GM23338 (cell line): Measurements from ENCODE around the gene RFNG. TPM values are rescaled to one million over a fixed set of nuclear protein-coding genes. Genes with fewer than 3 reads are reported as not detected.

ENCODE experiments used
- ATAC-seq: fragments of 200-7000 bp; cut with Tn5 transposase; 3 replicates; pipeline ENCODE4 v1.9.1; 2020
- DNase-seq: peaks from one replicate; pipeline ENCODE4 v3.0.0-alpha.2; 2015; ENCODE audit warnings: low spot score
- H2AFZ ChIP-seq: fragments of 200-600 bp; sonication (generic); 2 replicates; pipeline ENCODE4 v1.8.0; 2016; ENCODE audit warnings: antibody characterized with exemption, mild to moderate bottlenecking, moderate library complexity
- H3F3A ChIP-seq: fragments of 200-600 bp; sonication (generic); replicated peaks from 2 replicates; pipeline ENCODE4 v1.8.0; 2017; ENCODE audit warnings: antibody characterized with exemption, mixed run types, low read depth
- H3K27ac ChIP-seq: fragments of 200-600 bp; sonication (generic); 2 replicates; pipeline ENCODE4 v1.6.1; 2016; ENCODE audit warnings: low read depth
- H3K27me3 ChIP-seq: fragments of 200-600 bp; sonication (generic); 2 replicates; pipeline ENCODE4 v1.8.0; 2016; ENCODE audit warnings: mild to moderate bottlenecking, mixed run types, moderate library complexity; ENCODE audit not compliant: insufficient read depth
- H3K36me3 ChIP-seq: fragments of 200-600 bp; sonication (generic); 2 replicates; pipeline ENCODE4 v1.8.0; 2016; ENCODE audit warnings: mild to moderate bottlenecking; ENCODE audit not compliant: insufficient read depth
- H3K4me1 ChIP-seq: fragments of 200-600 bp; sonication (generic); 2 replicates; pipeline ENCODE4 v1.8.0; 2016; ENCODE audit warnings: mild to moderate bottlenecking, moderate library complexity; ENCODE audit not compliant: insufficient read depth
- H3K4me2 ChIP-seq: fragments of 200-600 bp; sonication (generic); 2 replicates; pipeline ENCODE4 v1.7.1; 2017; ENCODE audit warnings: mixed run types
- H3K4me3 ChIP-seq: fragments of 200-600 bp; sonication (generic); 2 replicates; pipeline ENCODE4 v1.6.1; 2016; ENCODE audit warnings: mixed run types
- H3K79me2 ChIP-seq: fragments of 200-600 bp; sonication (generic); replicated peaks from 2 replicates; pipeline ENCODE4 v1.8.0; 2017; ENCODE audit warnings: mild to moderate bottlenecking; ENCODE audit not compliant: insufficient read depth
- H3K9me2 ChIP-seq: fragments of 200-600 bp; sonication (generic); 2 replicates; pipeline ENCODE4 v1.8.0; 2017; ENCODE audit not compliant: insufficient read depth
- H4K20me1 ChIP-seq: fragments of 200-600 bp; sonication (generic); replicated peaks from 2 replicates; pipeline ENCODE4 v1.8.0; 2017; ENCODE audit warnings: mild to moderate bottlenecking; ENCODE audit not compliant: insufficient read depth
- H3K27ac Mint-ChIP-seq: 2 replicates; pipeline ENCODE4 v1.8.0; 2020; ENCODE audit warnings: inconsistent platforms, mild to moderate bottlenecking, moderate library complexity, mixed read lengths
- H3K27me3 Mint-ChIP-seq: 3 replicates; pipeline ENCODE4 v1.8.0; 2022; ENCODE audit warnings: low read depth, mild to moderate bottlenecking, moderate library complexity, mixed read lengths, inconsistent platforms; ENCODE audit not compliant: insufficient read depth, poor library complexity
- H3K36me3 Mint-ChIP-seq: 3 replicates; pipeline ENCODE4 v1.8.0; 2021; ENCODE audit warnings: low read depth, mild to moderate bottlenecking, inconsistent platforms, moderate library complexity, mixed read lengths
- H3K4me1 Mint-ChIP-seq: 3 replicates; pipeline ENCODE4 v1.8.0; 2020; ENCODE audit warnings: mild to moderate bottlenecking, inconsistent platforms, mixed read lengths
- H3K4me3 Mint-ChIP-seq: 3 replicates; pipeline ENCODE4 v1.8.0; 2021; ENCODE audit warnings: moderate library complexity, mild to moderate bottlenecking, inconsistent platforms, mixed read lengths
- H3K9me3 Mint-ChIP-seq: 3 replicates; pipeline ENCODE4 v1.8.0; 2020; ENCODE audit warnings: moderate library complexity, mild to moderate bottlenecking, inconsistent platforms, mixed read lengths
- EZH2 ChIP-seq: fragments of 200-600 bp; sonication (generic); IDR thresholded peaks from one replicate; pipeline ENCODE4 v1.8.0; 2017; ENCODE audit warnings: antibody characterized with exemption, mild to moderate bottlenecking, low read depth; ENCODE audit not compliant: unreplicated experiment
- EZH2phosphoT487 ChIP-seq: fragments of 200-600 bp; sonication (generic); IDR thresholded peaks from one replicate; pipeline ENCODE4 v1.8.1; 2018; ENCODE audit warnings: antibody characterized with exemption; ENCODE audit not compliant: unreplicated experiment
- JUNB ChIP-seq: IDR thresholded peaks from one replicate; pipeline ENCODE4 v1.6.1; 2016; ENCODE audit warnings: antibody characterized with exemption; ENCODE audit not compliant: unreplicated experiment
- NANOG ChIP-seq: IDR thresholded peaks from 2 replicates; pipeline ENCODE4 v1.6.1; 2016; ENCODE audit warnings: antibody characterized with exemption, borderline replicate concordance
- POLR2AphosphoS5 ChIP-seq: IDR thresholded peaks from 2 replicates; pipeline ENCODE4 v1.6.1; 2016; ENCODE audit warnings: antibody characterized with exemption, low read depth
- REST ChIP-seq: IDR thresholded peaks from one replicate; pipeline ENCODE4 v1.6.1; 2018; ENCODE audit warnings: antibody characterized with exemption; ENCODE audit not compliant: unreplicated experiment
- STAT1 ChIP-seq: IDR thresholded peaks from one replicate; pipeline ENCODE4 v1.6.1; 2016; ENCODE audit warnings: antibody characterized with exemption; ENCODE audit not compliant: unreplicated experiment
- ZNF114 ChIP-seq: fragments of 250-450 bp; sonication (Bioruptor Pico); IDR thresholded peaks from 2 replicates; pipeline ENCODE4 v1.5.0; 2020; ENCODE audit warnings: mild to moderate bottlenecking, moderate library complexity
- polyA plus RNA-seq: library from polyadenylated mRNA; unstranded; fragments of >200 nt; fragmentation: Nextera tagmentation; extraction: Ambion mirVana; gene quantifications from 2 replicates; pipeline ENCODE4 v1.2.1, GENCODE V29; 2016
- total RNA-seq: library from RNA; depleted of rRNA; stranded (reverse); fragments of >200 nt; shearing (Covaris generic); gene quantifications from 2 replicates; pipeline ENCODE4 v1.2.3, GENCODE V29; 2014
- TF ChIP-seq, protein P1 (sequence below): IDR thresholded peaks from 2 replicates; pipeline ENCODE4 v1.6.1; 2016; ENCODE audit warnings: antibody characterized with exemption
- TF ChIP-seq, protein P2 (sequence below): fragments of 250-450 bp; sonication (Bioruptor Pico); IDR thresholded peaks from 2 replicates; pipeline ENCODE4 v1.5.0; 2020; ENCODE audit warnings: mild to moderate bottlenecking, moderate library complexity

Gene RFNG
- total and polyA plus RNA-seq, 2 experiments from 2014 or later = 18.0 to 44.7 TPM

DNA sequence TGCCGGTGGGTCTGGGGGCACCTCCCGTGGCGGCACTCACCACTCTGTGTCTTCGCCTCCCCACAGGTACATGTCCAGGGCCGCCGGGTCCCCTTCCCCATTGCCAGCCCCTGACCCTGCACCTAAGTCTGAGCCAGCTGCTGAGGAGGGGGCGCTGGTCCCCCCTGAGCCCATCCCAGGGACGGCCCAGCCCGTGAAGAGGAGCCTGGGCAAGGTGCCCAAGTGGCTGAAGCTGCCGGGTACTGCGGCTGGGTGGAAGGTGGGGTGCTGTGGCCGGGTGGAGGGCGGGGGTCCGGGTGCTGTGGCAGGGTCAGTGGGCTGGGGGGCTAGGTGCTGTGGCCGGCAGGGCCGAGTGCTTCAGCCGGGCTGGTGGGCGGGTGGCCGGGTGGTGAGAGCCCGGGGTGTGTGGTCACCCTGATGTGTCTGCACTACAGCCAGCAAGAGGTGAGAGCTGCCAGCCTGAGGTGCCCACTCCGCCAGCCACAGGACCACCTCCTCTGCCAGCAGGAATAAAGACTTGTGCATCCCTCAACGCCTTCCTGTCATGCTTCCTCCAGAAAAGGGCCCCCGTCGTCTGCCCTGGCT lies 34.6 kb downstream of the RFNG start (continued):
- no peak for TF ChIP-seq EZH2phosphoT487
- no peak for TF ChIP-seq REST
- no peak for TF ChIP-seq ZNF114 (CRISPR knock-in tag)
- TF ChIP-seq POLR2AphosphoS5 = no peak
- no peak for TF ChIP-seq JUNB
- TF ChIP-seq, protein P1, sequence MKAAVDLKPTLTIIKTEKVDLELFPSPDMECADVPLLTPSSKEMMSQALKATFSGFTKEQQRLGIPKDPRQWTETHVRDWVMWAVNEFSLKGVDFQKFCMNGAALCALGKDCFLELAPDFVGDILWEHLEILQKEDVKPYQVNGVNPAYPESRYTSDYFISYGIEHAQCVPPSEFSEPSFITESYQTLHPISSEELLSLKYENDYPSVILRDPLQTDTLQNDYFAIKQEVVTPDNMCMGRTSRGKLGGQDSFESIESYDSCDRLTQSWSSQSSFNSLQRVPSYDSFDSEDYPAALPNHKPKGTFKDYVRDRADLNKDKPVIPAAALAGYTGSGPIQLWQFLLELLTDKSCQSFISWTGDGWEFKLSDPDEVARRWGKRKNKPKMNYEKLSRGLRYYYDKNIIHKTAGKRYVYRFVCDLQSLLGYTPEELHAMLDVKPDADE = no peak
- TF ChIP-seq NANOG = no peak
- no peak for TF ChIP-seq STAT1
- no peak for TF ChIP-seq EZH2

GRCh38 chr17:82016061-82016874 lies 35.3 kb downstream of the RFNG start:
- Histone ChIP-seq H3K79me2 (peaks cover 3% of the 10 kb centered on the region; the same call in 1 of the 2 replicates), H3K4me1 (peaks cover 1% of the 10 kb centered on the region; the same call in 1 of the 2 replicates), H3K4me2 (no peak overlapping the region), H4K20me1 (peaks cover under 1% of the 10 kb centered on the region), H3K9me2 (no peaks in the 10 kb centered on the region), H3K36me3 (no peaks in the 10 kb centered on the region), H3K27ac (no peak overlapping the region), H3K4me3 (no peak overlapping the region), H3K27me3 (no peaks in the 10 kb centered on the region), H3F3A (0 out of 2 replicates have a peak, but pooled peaks cover 8% of the 10 kb centered on the region), H2AFZ (no peak overlapping the region)
- H3K36me3 Mint-ChIP-seq = peaks cover 6% of the 10 kb centered on the region; the same call in 1 of the 3 replicates
- H3K4me3 Mint-ChIP-seq = no peak overlapping the region
- ATAC-seq (no peak), DNase-seq (no peak)
- peaks cover 10% of the 10 kb centered on the region for H3K27me3 Mint-ChIP-seq
- no peak overlapping the region for H3K27ac Mint-ChIP-seq
- H3K9me3 Mint-ChIP-seq = no peaks in the 10 kb centered on the region
- H3K4me1 Mint-ChIP-seq = no peaks in the 10 kb centered on the region
- TF ChIP-seq, protein P1 = no peak
- TF ChIP-seq STAT1 (no peak), EZH2phosphoT487 (no peak), NANOG (no peak), ZNF114 (CRISPR knock-in tag) (no peak), EZH2 (no peak), JUNB (no peak)
- TF ChIP-seq, protein P2, sequence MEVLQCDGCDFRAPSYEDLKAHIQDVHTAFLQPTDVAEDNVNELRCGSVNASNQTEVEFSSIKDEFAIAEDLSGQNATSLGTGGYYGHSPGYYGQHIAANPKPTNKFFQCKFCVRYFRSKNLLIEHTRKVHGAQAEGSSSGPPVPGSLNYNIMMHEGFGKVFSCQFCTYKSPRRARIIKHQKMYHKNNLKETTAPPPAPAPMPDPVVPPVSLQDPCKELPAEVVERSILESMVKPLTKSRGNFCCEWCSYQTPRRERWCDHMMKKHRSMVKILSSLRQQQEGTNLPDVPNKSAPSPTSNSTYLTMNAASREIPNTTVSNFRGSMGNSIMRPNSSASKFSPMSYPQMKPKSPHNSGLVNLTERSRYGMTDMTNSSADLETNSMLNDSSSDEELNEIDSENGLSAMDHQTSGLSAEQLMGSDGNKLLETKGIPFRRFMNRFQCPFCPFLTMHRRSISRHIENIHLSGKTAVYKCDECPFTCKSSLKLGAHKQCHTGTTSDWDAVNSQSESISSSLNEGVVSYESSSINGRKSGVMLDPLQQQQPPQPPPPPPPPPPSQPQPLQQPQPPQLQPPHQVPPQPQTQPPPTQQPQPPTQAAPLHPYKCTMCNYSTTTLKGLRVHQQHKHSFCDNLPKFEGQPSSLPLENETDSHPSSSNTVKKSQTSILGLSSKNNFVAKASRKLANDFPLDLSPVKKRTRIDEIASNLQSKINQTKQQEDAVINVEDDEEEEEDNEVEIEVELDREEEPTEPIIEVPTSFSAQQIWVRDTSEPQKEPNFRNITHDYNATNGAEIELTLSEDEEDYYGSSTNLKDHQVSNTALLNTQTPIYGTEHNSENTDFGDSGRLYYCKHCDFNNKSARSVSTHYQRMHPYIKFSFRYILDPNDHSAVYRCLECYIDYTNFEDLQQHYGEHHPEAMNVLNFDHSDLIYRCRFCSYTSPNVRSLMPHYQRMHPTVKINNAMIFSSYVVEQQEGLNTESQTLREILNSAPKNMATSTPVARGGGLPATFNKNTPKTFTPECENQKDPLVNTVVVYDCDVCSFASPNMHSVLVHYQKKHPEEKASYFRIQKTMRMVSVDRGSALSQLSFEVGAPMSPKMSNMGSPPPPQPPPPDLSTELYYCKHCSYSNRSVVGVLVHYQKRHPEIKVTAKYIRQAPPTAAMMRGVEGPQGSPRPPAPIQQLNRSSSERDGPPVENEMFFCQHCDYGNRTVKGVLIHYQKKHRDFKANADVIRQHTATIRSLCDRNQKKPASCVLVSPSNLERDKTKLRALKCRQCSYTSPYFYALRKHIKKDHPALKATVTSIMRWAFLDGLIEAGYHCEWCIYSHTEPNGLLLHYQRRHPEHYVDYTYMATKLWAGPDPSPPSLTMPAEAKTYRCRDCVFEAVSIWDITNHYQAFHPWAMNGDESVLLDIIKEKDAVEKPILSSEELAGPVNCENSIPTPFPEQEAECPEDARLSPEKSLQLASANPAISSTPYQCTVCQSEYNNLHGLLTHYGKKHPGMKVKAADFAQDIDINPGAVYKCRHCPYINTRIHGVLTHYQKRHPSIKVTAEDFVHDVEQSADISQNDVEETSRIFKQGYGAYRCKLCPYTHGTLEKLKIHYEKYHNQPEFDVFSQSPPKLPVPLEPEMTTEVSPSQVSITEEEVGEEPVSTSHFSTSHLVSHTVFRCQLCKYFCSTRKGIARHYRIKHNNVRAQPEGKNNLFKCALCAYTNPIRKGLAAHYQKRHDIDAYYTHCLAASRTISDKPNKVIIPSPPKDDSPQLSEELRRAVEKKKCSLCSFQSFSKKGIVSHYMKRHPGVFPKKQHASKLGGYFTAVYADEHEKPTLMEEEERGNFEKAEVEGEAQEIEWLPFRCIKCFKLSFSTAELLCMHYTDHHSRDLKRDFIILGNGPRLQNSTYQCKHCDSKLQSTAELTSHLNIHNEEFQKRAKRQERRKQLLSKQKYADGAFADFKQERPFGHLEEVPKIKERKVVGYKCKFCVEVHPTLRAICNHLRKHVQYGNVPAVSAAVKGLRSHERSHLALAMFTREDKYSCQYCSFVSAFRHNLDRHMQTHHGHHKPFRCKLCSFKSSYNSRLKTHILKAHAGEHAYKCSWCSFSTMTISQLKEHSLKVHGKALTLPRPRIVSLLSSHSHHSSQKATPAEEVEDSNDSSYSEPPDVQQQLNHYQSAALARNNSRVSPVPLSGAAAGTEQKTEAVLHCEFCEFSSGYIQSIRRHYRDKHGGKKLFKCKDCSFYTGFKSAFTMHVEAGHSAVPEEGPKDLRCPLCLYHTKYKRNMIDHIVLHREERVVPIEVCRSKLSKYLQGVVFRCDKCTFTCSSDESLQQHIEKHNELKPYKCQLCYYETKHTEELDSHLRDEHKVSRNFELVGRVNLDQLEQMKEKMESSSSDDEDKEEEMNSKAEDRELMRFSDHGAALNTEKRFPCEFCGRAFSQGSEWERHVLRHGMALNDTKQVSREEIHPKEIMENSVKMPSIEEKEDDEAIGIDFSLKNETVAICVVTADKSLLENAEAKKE = no peak
